Caco-2 (cell line): ENCODE measurements around the gene CBFB. TPM values are rescaled to one million over a fixed set of nuclear protein-coding genes. Genes with fewer than 3 reads are reported as not detected.

Experiments
- BruUV-seq: library from RNA; stranded (reverse); fragments of 400-500 nt; replicated peaks from 2 replicates; lab custom pipeline; 2021; lab: Mats Ljungman, UMichigan
- CTCF ChIA-PET: fragments of 300-600 bp; sonication (Branson Sonifier 250); formaldehyde crosslinking; loops from one replicate; lab custom pipeline; 2022; ENCODE audit warnings: antibody characterized with exemption; lab: Charles Lee
- POLR2A ChIA-PET: fragments of 300-600 bp; sonication (Branson Sonifier 250); formaldehyde crosslinking; loops from one replicate; lab custom pipeline; 2022; ENCODE audit warnings: antibody characterized with exemption; lab: Charles Lee
- DNase-seq, 2 experiments: peaks; one replicate each; pipeline versions ENCODE4 v3.0.0 to v3.0.0-alpha.2; 2020 to 2022
- H3K27me3 ChIP-seq: replicated peaks from 2 replicates; pipeline ENCODE4 v1.6.0; 2011; ENCODE audit warnings: low read length; ENCODE audit not compliant: control insufficient read depth, insufficient read depth
- H3K36me3 ChIP-seq: 2 replicates; pipeline ENCODE4 v1.5.1; 2011; ENCODE audit warnings: low read length; ENCODE audit not compliant: control insufficient read depth, insufficient read depth
- H3K4me1 ChIP-seq: fragments of 250-450 bp; sonication (Bioruptor Pico); 2 replicates; pipeline ENCODE4 v1.5.1; 2020; ENCODE audit warnings: mild to moderate bottlenecking
- H3K4me3 ChIP-seq: 2 replicates; pipeline ENCODE4 v1.5.1; 2011; ENCODE audit warnings: low read depth, mild to moderate bottlenecking, control low read depth, low read length
- H3K9me3 ChIP-seq: fragments of 250-450 bp; sonication (Bioruptor Pico); 2 replicates; pipeline ENCODE4 v1.5.1; 2020; ENCODE audit warnings: mild to moderate bottlenecking, moderate library complexity
- H3K27ac Mint-ChIP-seq: one replicate; pipeline ENCODE4 v1.8.0; 2022; ENCODE audit warnings: mixed read lengths; ENCODE audit not compliant: unreplicated experiment
- H3K27me3 Mint-ChIP-seq: one replicate; pipeline ENCODE4 v1.8.0; 2022; ENCODE audit warnings: mixed read lengths; ENCODE audit not compliant: insufficient read depth, unreplicated experiment
- H3K36me3 Mint-ChIP-seq: one replicate; pipeline ENCODE4 v1.8.0; 2022; ENCODE audit warnings: mild to moderate bottlenecking, mixed read lengths; ENCODE audit not compliant: insufficient read depth, unreplicated experiment
- H3K4me1 Mint-ChIP-seq: one replicate; pipeline ENCODE4 v1.8.0; 2022; ENCODE audit warnings: low read depth, mixed read lengths; ENCODE audit not compliant: unreplicated experiment
- H3K4me3 Mint-ChIP-seq: one replicate; pipeline ENCODE4 v1.8.0; 2022; ENCODE audit warnings: mild to moderate bottlenecking, moderate library complexity, mixed read lengths; ENCODE audit not compliant: unreplicated experiment
- H3K9me3 Mint-ChIP-seq: one replicate; pipeline ENCODE4 v1.8.0; 2022; ENCODE audit warnings: mixed read lengths; ENCODE audit not compliant: unreplicated experiment
- intact Hi-C: fragments of 100-400 bp; cut with micrococcal nuclease; formaldehyde crosslinking; loops from one replicate; pipeline ENCODE4 v1.10.0; 2022; ENCODE audit not compliant: unreplicated experiment
- total RNA-seq: library from RNA; stranded (reverse); gene quantifications from 2 replicates; pipeline ENCODE4 v1.2.3, GENCODE V29; 2022
- TF ChIP-seq, protein P1 (sequence below), 2 experiments: fragments of 200-600 bp in 1 of 2; IDR thresholded peaks; 1 replicate in 1 of 2; 2 replicates in 1 of 2; pipeline versions ENCODE4 v1.5.1 to v1.8.0; 2011 to 2022; ENCODE audit warnings: antibody characterized with exemption in 1 of 2, control low read depth in 1 of 2, inconsistent platforms in 1 of 2, low read depth in 1 of 2, low read length in 1 of 2, mild to moderate bottlenecking in 1 of 2, moderate library complexity in 1 of 2; ENCODE audit not compliant: insufficient read depth in 1 of 2, severe bottlenecking in 1 of 2, unreplicated experiment in 1 of 2

The CBFB gene
- total RNA-seq, 1 experiment from 2014 or later = 102 TPM

DNA sequence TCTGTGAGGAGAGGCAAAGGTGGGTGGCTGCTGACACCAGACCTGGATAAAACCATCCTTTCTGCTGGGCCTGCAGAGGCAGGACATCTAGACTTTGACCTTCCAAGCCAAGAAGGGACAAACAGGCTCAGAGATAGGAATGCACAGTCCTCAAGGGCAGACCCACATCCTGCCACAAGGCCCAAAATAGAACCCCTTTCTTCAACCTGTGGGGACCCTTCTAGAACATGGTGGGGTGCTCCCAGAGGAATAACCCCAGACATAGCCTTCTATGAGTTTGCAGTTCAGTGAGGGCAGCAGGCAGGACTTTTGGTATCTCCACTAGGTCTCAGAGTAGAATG, 3.8 kb upstream of the CBFB start:
- Histone ChIP-seq H3K27me3 (no peaks in the 10 kb centered on the region), H3K4me3 (no peak overlapping the region), H3K36me3 (no peaks in the 10 kb centered on the region), H3K4me1 (peaks cover 27% of the 10 kb centered on the region), H3K9me3 (no peaks in the 10 kb centered on the region)
- POLR2A ChIA-PET = no interaction called here
- CTCF ChIA-PET = no interaction called here
- Mint-ChIP-seq H3K27ac (peak overlapping the region; percentile 8), H3K27me3 (no peaks in the 10 kb centered on the region), H3K36me3 (no peaks in the 10 kb centered on the region), H3K9me3 (no peaks in the 10 kb centered on the region), H3K4me3 (no peak overlapping the region), H3K4me1 (peaks cover 41% of the 10 kb centered on the region)
- DNase-seq = peak in 1 of 2 experiments; percentile 56
- TF ChIP-seq, protein P1, sequence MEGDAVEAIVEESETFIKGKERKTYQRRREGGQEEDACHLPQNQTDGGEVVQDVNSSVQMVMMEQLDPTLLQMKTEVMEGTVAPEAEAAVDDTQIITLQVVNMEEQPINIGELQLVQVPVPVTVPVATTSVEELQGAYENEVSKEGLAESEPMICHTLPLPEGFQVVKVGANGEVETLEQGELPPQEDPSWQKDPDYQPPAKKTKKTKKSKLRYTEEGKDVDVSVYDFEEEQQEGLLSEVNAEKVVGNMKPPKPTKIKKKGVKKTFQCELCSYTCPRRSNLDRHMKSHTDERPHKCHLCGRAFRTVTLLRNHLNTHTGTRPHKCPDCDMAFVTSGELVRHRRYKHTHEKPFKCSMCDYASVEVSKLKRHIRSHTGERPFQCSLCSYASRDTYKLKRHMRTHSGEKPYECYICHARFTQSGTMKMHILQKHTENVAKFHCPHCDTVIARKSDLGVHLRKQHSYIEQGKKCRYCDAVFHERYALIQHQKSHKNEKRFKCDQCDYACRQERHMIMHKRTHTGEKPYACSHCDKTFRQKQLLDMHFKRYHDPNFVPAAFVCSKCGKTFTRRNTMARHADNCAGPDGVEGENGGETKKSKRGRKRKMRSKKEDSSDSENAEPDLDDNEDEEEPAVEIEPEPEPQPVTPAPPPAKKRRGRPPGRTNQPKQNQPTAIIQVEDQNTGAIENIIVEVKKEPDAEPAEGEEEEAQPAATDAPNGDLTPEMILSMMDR (IDR thresholded peaks at IDR 0.05; ENCODE audit: insufficient read depth in 1 of 2, low read depth in 1 of 2, low read length in 1 of 2, severe bottlenecking in 1 of 2, unreplicated experiment in 1 of 2) = no peak
- BruUV-seq = no TSS peak
- intact Hi-C loops = no loop called here

DNA sequence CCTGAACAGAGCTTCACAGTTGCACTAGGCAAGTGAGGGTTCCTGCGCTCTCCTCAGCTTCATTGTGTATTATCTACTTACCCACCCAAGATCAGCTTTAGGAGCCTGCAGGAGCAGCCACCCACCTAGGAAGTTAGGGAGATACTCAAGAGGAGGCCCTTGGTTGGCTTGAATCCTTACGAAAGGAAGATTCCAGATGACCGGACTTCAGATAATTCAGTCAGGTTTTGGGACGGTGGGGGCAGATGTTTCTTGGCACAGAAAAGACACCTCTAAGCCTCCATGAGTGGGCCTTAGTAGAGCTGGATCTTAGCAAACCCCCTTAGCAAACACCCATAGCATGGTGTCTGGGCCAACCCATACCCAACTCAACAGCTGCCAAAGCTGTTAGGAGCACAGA, 2.4 kb upstream of the CBFB start:
- no peaks in the 10 kb centered on the region for H3K9me3 ChIP-seq
- ChIA-PET POLR2A (no interaction called here), CTCF (interaction anchor here (0.6 to 3.5 kb wide), 3 partner anchors 8 to 154 kb away, joined by 3 to 19 read pairs (median 4); no protein-coding TSS in a partner anchor)
- H3K36me3 ChIP-seq = no peaks in the 10 kb centered on the region
- Mint-ChIP-seq H3K4me1 (peaks cover 37% of the 10 kb centered on the region), H3K36me3 (no peaks in the 10 kb centered on the region), H3K4me3 (no peak overlapping the region), H3K9me3 (no peaks in the 10 kb centered on the region), H3K27me3 (no peaks in the 10 kb centered on the region), H3K27ac (no peak overlapping the region)
- no TSS peak for BruUV-seq
- intact Hi-C loops = no loop called here
- no peaks in the 10 kb centered on the region for H3K27me3 ChIP-seq
- DNase-seq = no peak
- no peak overlapping the region for H3K4me3 ChIP-seq
- H3K4me1 ChIP-seq = peaks cover 38% of the 10 kb centered on the region
- TF ChIP-seq, protein P1 (IDR thresholded peaks at IDR 0.05; ENCODE audit: insufficient read depth in 1 of 2, low read depth in 1 of 2, low read length in 1 of 2, severe bottlenecking in 1 of 2, unreplicated experiment in 1 of 2) = no peak

DNA sequence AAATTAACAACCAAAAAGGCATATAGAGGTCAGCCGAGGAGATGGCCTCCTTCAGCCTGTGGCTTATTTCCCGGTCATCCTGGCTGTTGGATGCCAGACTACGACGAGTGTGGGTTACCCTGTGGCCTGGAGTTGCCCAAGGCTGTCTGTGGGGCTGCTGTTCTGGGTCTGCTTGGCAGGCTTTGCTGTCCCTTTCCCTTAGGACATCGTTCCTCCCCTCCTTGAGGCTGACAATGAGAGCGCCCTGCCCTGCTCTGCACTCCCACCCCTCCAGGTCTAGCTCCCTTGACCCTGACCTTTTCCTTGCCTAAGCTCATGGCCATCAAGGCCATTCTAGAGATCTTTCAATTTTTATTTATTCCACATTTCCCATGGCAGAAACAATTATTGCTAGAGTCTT, 1.9 kb upstream of the CBFB start:
- BruUV-seq = no TSS peak

More for the DNA sequence above, 1.9 kb upstream of the CBFB start:
- Histone ChIP-seq H3K27me3 (no peaks in the 10 kb centered on the region), H3K4me3 (no peak overlapping the region), H3K9me3 (no peaks in the 10 kb centered on the region), H3K36me3 (no peaks in the 10 kb centered on the region), H3K4me1 (peaks cover 38% of the 10 kb centered on the region)
- Mint-ChIP-seq H3K27ac (no peak overlapping the region), H3K4me3 (no peak overlapping the region), H3K36me3 (peaks cover 4% of the 10 kb centered on the region), H3K27me3 (no peaks in the 10 kb centered on the region), H3K4me1 (peaks cover 37% of the 10 kb centered on the region), H3K9me3 (no peaks in the 10 kb centered on the region)
- TF ChIP-seq, protein P1 (IDR thresholded peaks at IDR 0.05; ENCODE audit: insufficient read depth in 1 of 2, low read depth in 1 of 2, low read length in 1 of 2, severe bottlenecking in 1 of 2, unreplicated experiment in 1 of 2) = no peak
- ChIA-PET POLR2A (no interaction called here), CTCF (interaction anchor here (0.6 to 3.5 kb wide), 2 partner anchors 9 to 154 kb away, joined by 3 to 19 read pairs; no protein-coding TSS in a partner anchor)
- intact Hi-C loops = no loop called here
- no peak for DNase-seq
